Neural progenitor cell (in vitro differentiated cells): ENCODE data around the gene MIDN. TPM values are rescaled to one million over a fixed set of nuclear protein-coding genes. Genes with fewer than 3 reads are reported as not detected.
A peak's percentile ranks its signal among the peaks of the same experiment; 100 is the strongest.

Experiments
- DNase-seq: peaks from one replicate; pipeline ENCODE4 v3.0.0-alpha.2; 2016; ENCODE audit warnings: low spot score
- H2AFZ ChIP-seq: fragments of 200-600 bp; sonication (generic); replicated peaks from 2 replicates; pipeline ENCODE4 v1.6.1; 2016; ENCODE audit warnings: antibody characterized with exemption
- H3F3A ChIP-seq: fragments of 200-600 bp; sonication (generic); 2 replicates; pipeline ENCODE4 v1.6.1; 2016; ENCODE audit warnings: antibody characterized with exemption, low read depth
- H3K27ac ChIP-seq: fragments of 200-600 bp; sonication (generic); 2 replicates; pipeline ENCODE4 v1.5.1; 2016; ENCODE audit warnings: mild to moderate bottlenecking
- H3K27me3 ChIP-seq: fragments of 200-600 bp; sonication (generic); 2 replicates; pipeline ENCODE4 v1.6.1; 2016; ENCODE audit warnings: mild to moderate bottlenecking, moderate library complexity
- H3K36me3 ChIP-seq: fragments of 200-600 bp; sonication (generic); 2 replicates; pipeline ENCODE4 v1.5.1; 2016
- H3K4me1 ChIP-seq: fragments of 200-600 bp; sonication (generic); 2 replicates; pipeline ENCODE4 v1.6.1; 2016; ENCODE audit warnings: mixed run types
- H3K4me2 ChIP-seq: fragments of 200-600 bp; sonication (generic); 2 replicates; pipeline ENCODE4 v1.6.1; 2016
- H3K4me3 ChIP-seq: fragments of 200-600 bp; sonication (generic); 2 replicates; pipeline ENCODE4 v1.5.1; 2016
- H3K79me2 ChIP-seq: fragments of 200-600 bp; sonication (generic); 2 replicates; pipeline ENCODE4 v1.6.1; 2016; ENCODE audit warnings: low read depth
- H3K9ac ChIP-seq: fragments of 200-600 bp; sonication (generic); 2 replicates; pipeline ENCODE4 v1.6.1; 2016
- H3K9me3 ChIP-seq: fragments of 200-600 bp; sonication (generic); 2 replicates; pipeline ENCODE4 v1.5.1; 2016; ENCODE audit warnings: low read depth
- H4K20me1 ChIP-seq: fragments of 200-600 bp; sonication (generic); 2 replicates; pipeline ENCODE4 v1.6.1; 2016; ENCODE audit warnings: low read depth
- H3K27ac Mint-ChIP-seq: 3 replicates; pipeline ENCODE4 v1.8.0; 2021; ENCODE audit warnings: mixed read lengths
- H3K27me3 Mint-ChIP-seq: 2 replicates; pipeline ENCODE4 v1.8.0; 2022; ENCODE audit warnings: low read depth, mild to moderate bottlenecking, inconsistent platforms, moderate library complexity, mixed read lengths; ENCODE audit not compliant: insufficient read depth
- H3K36me3 Mint-ChIP-seq: 3 replicates; pipeline ENCODE4 v1.8.0; 2021; ENCODE audit warnings: mixed read lengths
- H3K4me1 Mint-ChIP-seq: 3 replicates; pipeline ENCODE4 v1.8.0; 2021; ENCODE audit warnings: mixed read lengths
- H3K4me3 Mint-ChIP-seq: 3 replicates; pipeline ENCODE4 v1.8.0; 2021; ENCODE audit warnings: mild to moderate bottlenecking, moderate library complexity, mixed read lengths
- H3K9me3 Mint-ChIP-seq: 3 replicates; pipeline ENCODE4 v1.8.0; 2020; ENCODE audit warnings: mixed read lengths
- CTCF ChIP-seq: fragments of 200-600 bp; sonication (generic); IDR thresholded peaks from 2 replicates; pipeline ENCODE4 v1.5.1; 2017; ENCODE audit warnings: antibody characterized with exemption, mild to moderate bottlenecking
- EZH2 ChIP-seq: fragments of 200-600 bp; sonication (generic); IDR thresholded peaks from 2 replicates; pipeline ENCODE4 v1.6.1; 2017; ENCODE audit warnings: antibody characterized with exemption, mild to moderate bottlenecking, moderate library complexity
- EZH2phosphoT487 ChIP-seq: fragments of 200-600 bp; sonication (generic); IDR thresholded peaks from 2 replicates; pipeline ENCODE4 v1.6.1; 2017; ENCODE audit warnings: antibody characterized with exemption
- total RNA-seq: library from RNA; depleted of rRNA; stranded (reverse); fragments of >200 nt; gene quantifications from 2 replicates; pipeline ENCODE4 v1.2.3, GENCODE V29; 2015; ENCODE audit warnings: low replicate concordance

Gene MIDN
- total RNA-seq, 1 donor from 2014 or later, result 16.1 TPM

GRCh38 chr19:1268226-1269064 lies 20.1 kb downstream of the MIDN start:
- H3F3A ChIP-seq, result peaks cover 80% of the 10 kb centered on the region
- H3K36me3 ChIP-seq, result peaks cover 5% of the 10 kb centered on the region
- peak overlapping the region; percentile 74 for H3K4me3 ChIP-seq
- TF ChIP-seq EZH2, result no peak
- no peak for TF ChIP-seq CTCF
- no peak for TF ChIP-seq EZH2phosphoT487
- no peak overlapping the region for H3K9ac ChIP-seq
- H3K36me3 Mint-ChIP-seq, result peaks cover 22% of the 10 kb centered on the region
- DNase-seq, result peak; percentile 58
- H3K4me1 Mint-ChIP-seq, result peaks cover 71% of the 10 kb centered on the region
- H3K9me3 ChIP-seq, result no peaks in the 10 kb centered on the region
- H3K27ac ChIP-seq, result no peak overlapping the region
- peaks cover 41% of the 10 kb centered on the region for H3K79me2 ChIP-seq
- H2AFZ ChIP-seq, result no peak overlapping the region
- no peaks in the 10 kb centered on the region for H3K9me3 Mint-ChIP-seq
- H3K27me3 Mint-ChIP-seq, result peaks cover 28% of the 10 kb centered on the region
- peaks cover 58% of the 10 kb centered on the region for H3K4me1 ChIP-seq
- H3K27ac Mint-ChIP-seq, result peak overlapping the region; percentile 70
- H3K4me2 ChIP-seq, result peak overlapping the region; percentile 78
- H4K20me1 ChIP-seq, result peaks cover 44% of the 10 kb centered on the region
- peaks cover 14% of the 10 kb centered on the region for H3K27me3 ChIP-seq
- H3K4me3 Mint-ChIP-seq, result peak overlapping the region; percentile 85

GRCh38 chr19:1269065-1269477 lies 20.7 kb downstream of the MIDN start, which contains the start of gene CIRBP:
Gene CIRBP (plus strand): TSS chr19:1269332. CDS start chr19:1270934, 1,602 bp downstream.
- Histone ChIP-seq H2AFZ (no peak within 1 kb of the TSS), H3K4me2 (peak within 1 kb of the TSS; percentile 99), H3K27ac (peak within 1 kb of the TSS; percentile 98), H3F3A (peaks cover 86% of the 10 kb centered on the region), H3K27me3 (peaks cover 14% of the 10 kb centered on the region), H3K4me1 (peaks cover 59% of the 10 kb centered on the region), H3K36me3 (peaks cover 5% of the 10 kb centered on the region), H3K79me2 (peaks cover 47% of the 10 kb centered on the region), H4K20me1 (peaks cover 50% of the 10 kb centered on the region), H3K9me3 (no peaks in the 10 kb centered on the region), H3K9ac (peak within 1 kb of the TSS; percentile 77), H3K4me3 (peak within 1 kb of the TSS; percentile 74)
- H3K4me3 Mint-ChIP-seq, result peak within 1 kb of the TSS; percentile 90
- H3K27ac Mint-ChIP-seq, result peak within 1 kb of the TSS; percentile 70
- peak; percentile 100 for DNase-seq
- H3K27me3 Mint-ChIP-seq, result peaks cover 34% of the 10 kb centered on the region
- H3K9me3 Mint-ChIP-seq, result no peaks in the 10 kb centered on the region
- TF ChIP-seq CTCF (no peak), EZH2 (no peak), EZH2phosphoT487 (no peak)
- peaks cover 74% of the 10 kb centered on the region for H3K4me1 Mint-ChIP-seq
- peaks cover 27% of the 10 kb centered on the region for H3K36me3 Mint-ChIP-seq

GRCh38 chr19:1269478-1270212 lies 21.3 kb downstream of the MIDN start:
- peaks cover 14% of the 10 kb centered on the region for H3K27me3 ChIP-seq
- peaks cover 56% of the 10 kb centered on the region for H4K20me1 ChIP-seq
- peak overlapping the region; percentile 37 for H3K27ac Mint-ChIP-seq
- peaks cover 27% of the 10 kb centered on the region for H3K36me3 Mint-ChIP-seq
- peak; percentile 95 for DNase-seq
- H3K9me3 Mint-ChIP-seq, result no peaks in the 10 kb centered on the region
- H3K27ac ChIP-seq, result peak overlapping the region; percentile 98
- H3K4me3 ChIP-seq, result peak overlapping the region; percentile 74
- H3K4me2 ChIP-seq, result peak overlapping the region; percentile 99
- peak overlapping the region; percentile 77 for H3K9ac ChIP-seq
- H3K4me3 Mint-ChIP-seq, result peak overlapping the region; percentile 90
- H3K79me2 ChIP-seq, result peaks cover 47% of the 10 kb centered on the region
- H3K36me3 ChIP-seq, result peaks cover 5% of the 10 kb centered on the region
- no peaks in the 10 kb centered on the region for H3K9me3 ChIP-seq
- H3K27me3 Mint-ChIP-seq, result peaks cover 34% of the 10 kb centered on the region
- peaks cover 62% of the 10 kb centered on the region for H3K4me1 ChIP-seq
- H3F3A ChIP-seq, result peaks cover 86% of the 10 kb centered on the region
- no peak overlapping the region for H2AFZ ChIP-seq
- TF ChIP-seq EZH2phosphoT487 (no peak), CTCF (no peak), EZH2 (no peak)
- H3K4me1 Mint-ChIP-seq, result peaks cover 71% of the 10 kb centered on the region
